HEK293 (cell line): Measurements from ENCODE around the gene NKG7.

Source experiments
- CTCF ChIA-PET: fragments of 350-600 bp; formaldehyde crosslinking; extraction: SDS; loops from one replicate; lab custom pipeline; 2021; ENCODE audit warnings: antibody characterized with exemption; lab: Yijun Ruan, JAX
- POLR2A ChIA-PET: fragments of 300-600 bp; formaldehyde crosslinking; extraction: SDS; loops from one replicate; lab custom pipeline; 2020; ENCODE audit warnings: antibody characterized with exemption, inconsistent platforms; lab: Yijun Ruan, JAX
- H3K27ac ChIP-seq: fragments of 200-500 bp; sonication (Bioruptor generic); 2 replicates; pipeline ENCODE4 v1.5.1; 2014; ENCODE audit warnings: low read depth, low read length, control low read depth, inconsistent platforms; ENCODE audit errors: extremely low read depth
- H3K36me3 ChIP-seq, 2 experiments: fragments of 200-500 bp in 1 of 2; sonication (Bioruptor generic) in 1 of 2; 1 replicate in 1 of 2; 2 replicates in 1 of 2; pipeline ENCODE4 v1.5.1; 2014 to 2017; ENCODE audit warnings: inconsistent platforms in 2 of 2, low read length in 2 of 2; ENCODE audit not compliant: control insufficient read depth in 2 of 2, insufficient read depth in 1 of 2
- H3K4me1 ChIP-seq: fragments of 200-500 bp; sonication (Bioruptor generic); 2 replicates; pipeline ENCODE4 v1.5.1; 2014; ENCODE audit warnings: mild to moderate bottlenecking, low read length, inconsistent platforms; ENCODE audit not compliant: control insufficient read depth, insufficient read depth
- H3K4me3 ChIP-seq: 2 replicates; pipeline ENCODE4 v1.5.1; 2011; ENCODE audit warnings: low read depth, mild to moderate bottlenecking, control low read depth, low read length, moderate library complexity
- H3K9me3 ChIP-seq: fragments of 200-500 bp; sonication (Bioruptor generic); 2 replicates; pipeline ENCODE4 v1.5.1; 2014; ENCODE audit warnings: low read depth, low read length, inconsistent platforms; ENCODE audit not compliant: control insufficient read depth, insufficient read depth
- BCL11A ChIP-seq: fragments of 450-650 bp; formaldehyde crosslinking; IDR thresholded peaks from 2 replicates; pipeline ENCODE4 v1.5.1; 2016; ENCODE audit warnings: low read depth, missing biosample characterization, missing genetic modification characterization
- GLIS1 ChIP-seq: fragments of 450-650 bp; formaldehyde crosslinking; IDR thresholded peaks from 2 replicates; pipeline ENCODE4 v1.5.1; 2016; ENCODE audit warnings: missing biosample characterization, missing genetic modification characterization
- KLF7 ChIP-seq: fragments of 450-650 bp; formaldehyde crosslinking; IDR thresholded peaks from 2 replicates; pipeline ENCODE4 v1.5.1; 2016; ENCODE audit warnings: missing biosample characterization, missing genetic modification characterization, borderline replicate concordance
- OSR2 ChIP-seq: fragments of 450-650 bp; formaldehyde crosslinking; IDR thresholded peaks from 2 replicates; pipeline ENCODE4 v1.5.1; 2016; ENCODE audit warnings: missing biosample characterization, missing genetic modification characterization
- RBAK ChIP-seq: fragments of 450-650 bp; formaldehyde crosslinking; IDR thresholded peaks from 2 replicates; pipeline ENCODE4 v1.5.1; 2016; ENCODE audit warnings: missing biosample characterization, missing genetic modification characterization
- REPIN1 ChIP-seq: fragments of 450-650 bp; formaldehyde crosslinking; IDR thresholded peaks from 2 replicates; pipeline ENCODE4 v1.5.1; 2017; ENCODE audit warnings: missing biosample characterization, missing genetic modification characterization, low read depth
- SCRT1 ChIP-seq: fragments of 450-650 bp; formaldehyde crosslinking; IDR thresholded peaks from 2 replicates; pipeline ENCODE4 v1.5.1; 2016; ENCODE audit warnings: missing biosample characterization, missing genetic modification characterization, borderline replicate concordance
- SP3 ChIP-seq: fragments of 450-650 bp; formaldehyde crosslinking; IDR thresholded peaks from 2 replicates; pipeline ENCODE4 v1.5.1; 2016; ENCODE audit warnings: missing biosample characterization, missing genetic modification characterization
- ZBTB20 ChIP-seq: fragments of 450-650 bp; formaldehyde crosslinking; IDR thresholded peaks from 2 replicates; pipeline ENCODE4 v1.5.1; 2016; ENCODE audit warnings: missing biosample characterization, missing genetic modification characterization
- ZNF140 ChIP-seq: fragments of 450-650 bp; formaldehyde crosslinking; IDR thresholded peaks from 2 replicates; pipeline ENCODE4 v1.5.1; 2016; ENCODE audit warnings: missing biosample characterization, missing genetic modification characterization
- ZNF501 ChIP-seq: fragments of 450-650 bp; formaldehyde crosslinking; IDR thresholded peaks from 2 replicates; pipeline ENCODE4 v1.5.1; 2016; ENCODE audit warnings: missing biosample characterization, missing genetic modification characterization
- ZNF629 ChIP-seq: fragments of 450-650 bp; formaldehyde crosslinking; IDR thresholded peaks from 2 replicates; pipeline ENCODE4 v1.5.1; 2017; ENCODE audit warnings: missing biosample characterization, missing genetic modification characterization
- ZNF654 ChIP-seq: fragments of 450-650 bp; formaldehyde crosslinking; IDR thresholded peaks from 2 replicates; pipeline ENCODE4 v1.5.1; 2016; ENCODE audit warnings: low read depth, missing biosample characterization, missing genetic modification characterization
- ZNF768 ChIP-seq: fragments of 450-650 bp; formaldehyde crosslinking; IDR thresholded peaks from 2 replicates; pipeline ENCODE4 v1.5.1; 2018; ENCODE audit warnings: missing biosample characterization, mild to moderate bottlenecking, missing genetic modification characterization
- ZNF837 ChIP-seq: fragments of 450-650 bp; formaldehyde crosslinking; IDR thresholded peaks from 2 replicates; pipeline ENCODE4 v1.5.1; 2016; ENCODE audit warnings: missing biosample characterization, missing genetic modification characterization
- TF ChIP-seq, protein P1 (sequence below): sonication (generic); formaldehyde crosslinking; IDR thresholded peaks from 2 replicates; pipeline ENCODE4 v1.8.1; 2022; ENCODE audit warnings: mild to moderate bottlenecking, moderate library complexity, missing genetic modification reagents
- TF ChIP-seq, protein P2 (sequence below): fragments of 450-650 bp; formaldehyde crosslinking; IDR thresholded peaks from 2 replicates; pipeline ENCODE4 v1.5.1; 2016; ENCODE audit warnings: missing biosample characterization, missing genetic modification characterization
- TF ChIP-seq, protein P3 (sequence below): fragments of 450-650 bp; formaldehyde crosslinking; IDR thresholded peaks from 2 replicates; pipeline ENCODE4 v1.5.1; 2017; ENCODE audit warnings: missing biosample characterization, missing genetic modification characterization
- TF ChIP-seq, protein P4 (sequence below): fragments of 450-650 bp; formaldehyde crosslinking; IDR thresholded peaks from 2 replicates; pipeline ENCODE4 v1.5.1; 2016; ENCODE audit warnings: missing biosample characterization, missing genetic modification characterization, low read depth
- TF ChIP-seq, protein P5 (sequence below): fragments of 450-650 bp; formaldehyde crosslinking; IDR thresholded peaks from 2 replicates; pipeline ENCODE4 v1.5.1; 2016; ENCODE audit warnings: missing biosample characterization, missing genetic modification characterization

Gene NKG7

DNA sequence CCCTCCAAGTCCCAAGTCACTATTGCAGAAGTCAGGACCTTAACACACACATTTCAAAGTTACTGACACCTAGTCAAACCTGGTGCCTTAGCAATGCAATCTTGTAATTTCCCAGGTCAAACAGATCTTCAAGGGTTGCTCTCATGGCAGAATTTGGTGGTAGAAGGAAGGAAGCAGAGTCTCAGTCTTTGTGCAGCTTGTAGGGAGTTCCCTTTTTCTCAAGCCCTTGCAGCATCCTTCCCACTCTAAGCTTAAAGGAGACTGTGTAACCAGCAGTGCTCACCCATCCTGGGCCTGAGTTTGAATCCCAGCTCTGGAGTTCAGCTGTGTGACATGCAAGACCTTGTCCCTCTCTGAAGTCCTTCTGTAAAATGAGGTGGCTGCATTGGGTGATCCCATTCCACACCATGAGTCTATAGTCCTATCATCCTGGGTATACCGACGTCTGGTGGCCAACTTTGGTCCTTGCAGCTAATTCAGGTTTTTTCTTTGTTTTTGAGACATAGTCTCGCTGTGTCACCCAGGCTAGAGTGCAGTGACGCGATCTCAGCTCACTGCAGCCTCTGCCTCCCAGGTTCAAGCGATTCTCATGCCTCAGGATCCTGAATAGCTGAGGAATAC, 35.2 kb upstream of the NKG7 start:
- Histone ChIP-seq H3K4me1 (no peaks in the 10 kb centered on the region), H3K27ac (no peak overlapping the region), H3K4me3 (no peak overlapping the region), H3K9me3 (no peaks in the 10 kb centered on the region), H3K36me3 (no peaks in the 10 kb centered on the region)
- POLR2A ChIA-PET: interaction anchor here (0.7 kb wide), 1 partner anchor 14 kb away, joined by 3 read pairs; no protein-coding TSS in a partner anchor
- CTCF ChIA-PET: interaction anchor here (0.7 to 2.8 kb wide), 18 partner anchors 9 to 634 kb away, joined by 3 to 22 read pairs (median 6); partner anchors contain the start of genes SIGLEC10 and VSIG10L
- TF ChIP-seq ZNF629: no peak
- TF ChIP-seq RBAK (tag by site-specific recombination): no peak
- no peak for TF ChIP-seq KLF7 (tag by site-specific recombination)
- TF ChIP-seq, protein P1, sequence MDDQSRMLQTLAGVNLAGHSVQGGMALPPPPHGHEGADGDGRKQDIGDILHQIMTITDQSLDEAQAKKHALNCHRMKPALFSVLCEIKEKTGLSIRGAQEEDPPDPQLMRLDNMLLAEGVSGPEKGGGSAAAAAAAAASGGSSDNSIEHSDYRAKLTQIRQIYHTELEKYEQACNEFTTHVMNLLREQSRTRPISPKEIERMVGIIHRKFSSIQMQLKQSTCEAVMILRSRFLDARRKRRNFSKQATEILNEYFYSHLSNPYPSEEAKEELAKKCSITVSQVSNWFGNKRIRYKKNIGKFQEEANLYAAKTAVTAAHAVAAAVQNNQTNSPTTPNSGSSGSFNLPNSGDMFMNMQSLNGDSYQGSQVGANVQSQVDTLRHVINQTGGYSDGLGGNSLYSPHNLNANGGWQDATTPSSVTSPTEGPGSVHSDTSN (CRISPR knock-in tag): no peak
- TF ChIP-seq ZNF140: no peak
- peak; percentile 61; the same call in 1 of the 2 replicates for TF ChIP-seq ZNF768 (tag by site-specific recombination)
- TF ChIP-seq REPIN1 (tag by site-specific recombination): no peak
- TF ChIP-seq BCL11A (tag by site-specific recombination): no peak
- TF ChIP-seq, protein P2, sequence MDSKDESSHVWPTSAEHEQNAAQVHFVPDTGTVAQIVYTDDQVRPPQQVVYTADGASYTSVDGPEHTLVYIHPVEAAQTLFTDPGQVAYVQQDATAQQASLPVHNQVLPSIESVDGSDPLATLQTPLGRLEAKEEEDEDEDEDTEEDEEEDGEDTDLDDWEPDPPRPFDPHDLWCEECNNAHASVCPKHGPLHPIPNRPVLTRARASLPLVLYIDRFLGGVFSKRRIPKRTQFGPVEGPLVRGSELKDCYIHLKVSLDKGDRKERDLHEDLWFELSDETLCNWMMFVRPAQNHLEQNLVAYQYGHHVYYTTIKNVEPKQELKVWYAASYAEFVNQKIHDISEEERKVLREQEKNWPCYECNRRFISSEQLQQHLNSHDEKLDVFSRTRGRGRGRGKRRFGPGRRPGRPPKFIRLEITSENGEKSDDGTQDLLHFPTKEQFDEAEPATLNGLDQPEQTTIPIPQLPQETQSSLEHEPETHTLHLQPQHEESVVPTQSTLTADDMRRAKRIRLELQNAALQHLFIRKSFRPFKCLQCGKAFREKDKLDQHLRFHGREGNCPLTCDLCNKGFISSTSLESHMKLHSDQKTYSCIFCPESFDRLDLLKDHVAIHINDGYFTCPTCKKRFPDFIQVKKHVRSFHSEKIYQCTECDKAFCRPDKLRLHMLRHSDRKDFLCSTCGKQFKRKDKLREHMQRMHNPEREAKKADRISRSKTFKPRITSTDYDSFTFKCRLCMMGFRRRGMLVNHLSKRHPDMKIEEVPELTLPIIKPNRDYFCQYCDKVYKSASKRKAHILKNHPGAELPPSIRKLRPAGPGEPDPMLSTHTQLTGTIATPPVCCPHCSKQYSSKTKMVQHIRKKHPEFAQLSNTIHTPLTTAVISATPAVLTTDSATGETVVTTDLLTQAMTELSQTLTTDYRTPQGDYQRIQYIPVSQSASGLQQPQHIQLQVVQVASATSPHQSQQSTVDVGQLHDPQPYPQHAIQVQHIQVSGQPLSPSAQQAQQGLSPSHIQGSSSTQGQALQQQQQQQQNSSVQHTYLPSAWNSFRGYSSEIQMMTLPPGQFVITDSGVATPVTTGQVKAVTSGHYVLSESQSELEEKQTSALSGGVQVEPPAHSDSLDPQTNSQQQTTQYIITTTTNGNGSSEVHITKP (tag by site-specific recombination): peak; percentile 43; the same call in 1 of the 2 replicates
- TF ChIP-seq ZNF654 (tag by site-specific recombination): peak; percentile 27
- no peak for TF ChIP-seq SCRT1 (tag by site-specific recombination)
- TF ChIP-seq OSR2 (tag by site-specific recombination): no peak
- no peak for TF ChIP-seq ZNF501 (tag by site-specific recombination)
- no peak for TF ChIP-seq SP3 (tag by site-specific recombination)
- TF ChIP-seq ZNF837: no peak
- TF ChIP-seq, protein P3, sequence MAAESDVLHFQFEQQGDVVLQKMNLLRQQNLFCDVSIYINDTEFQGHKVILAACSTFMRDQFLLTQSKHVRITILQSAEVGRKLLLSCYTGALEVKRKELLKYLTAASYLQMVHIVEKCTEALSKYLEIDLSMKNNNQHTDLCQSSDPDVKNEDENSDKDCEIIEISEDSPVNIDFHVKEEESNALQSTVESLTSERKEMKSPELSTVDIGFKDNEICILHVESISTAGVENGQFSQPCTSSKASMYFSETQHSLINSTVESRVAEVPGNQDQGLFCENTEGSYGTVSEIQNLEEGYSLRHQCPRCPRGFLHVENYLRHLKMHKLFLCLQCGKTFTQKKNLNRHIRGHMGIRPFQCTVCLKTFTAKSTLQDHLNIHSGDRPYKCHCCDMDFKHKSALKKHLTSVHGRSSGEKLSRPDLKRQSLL (tag by site-specific recombination): no peak
- TF ChIP-seq, protein P4, sequence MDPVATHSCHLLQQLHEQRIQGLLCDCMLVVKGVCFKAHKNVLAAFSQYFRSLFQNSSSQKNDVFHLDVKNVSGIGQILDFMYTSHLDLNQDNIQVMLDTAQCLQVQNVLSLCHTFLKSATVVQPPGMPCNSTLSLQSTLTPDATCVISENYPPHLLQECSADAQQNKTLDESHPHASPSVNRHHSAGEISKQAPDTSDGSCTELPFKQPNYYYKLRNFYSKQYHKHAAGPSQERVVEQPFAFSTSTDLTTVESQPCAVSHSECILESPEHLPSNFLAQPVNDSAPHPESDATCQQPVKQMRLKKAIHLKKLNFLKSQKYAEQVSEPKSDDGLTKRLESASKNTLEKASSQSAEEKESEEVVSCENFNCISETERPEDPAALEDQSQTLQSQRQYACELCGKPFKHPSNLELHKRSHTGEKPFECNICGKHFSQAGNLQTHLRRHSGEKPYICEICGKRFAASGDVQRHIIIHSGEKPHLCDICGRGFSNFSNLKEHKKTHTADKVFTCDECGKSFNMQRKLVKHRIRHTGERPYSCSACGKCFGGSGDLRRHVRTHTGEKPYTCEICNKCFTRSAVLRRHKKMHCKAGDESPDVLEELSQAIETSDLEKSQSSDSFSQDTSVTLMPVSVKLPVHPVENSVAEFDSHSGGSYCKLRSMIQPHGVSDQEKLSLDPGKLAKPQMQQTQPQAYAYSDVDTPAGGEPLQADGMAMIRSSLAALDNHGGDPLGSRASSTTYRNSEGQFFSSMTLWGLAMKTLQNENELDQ: no peak
- no peak for TF ChIP-seq GLIS1 (tag by site-specific recombination)
- TF ChIP-seq, protein P5, sequence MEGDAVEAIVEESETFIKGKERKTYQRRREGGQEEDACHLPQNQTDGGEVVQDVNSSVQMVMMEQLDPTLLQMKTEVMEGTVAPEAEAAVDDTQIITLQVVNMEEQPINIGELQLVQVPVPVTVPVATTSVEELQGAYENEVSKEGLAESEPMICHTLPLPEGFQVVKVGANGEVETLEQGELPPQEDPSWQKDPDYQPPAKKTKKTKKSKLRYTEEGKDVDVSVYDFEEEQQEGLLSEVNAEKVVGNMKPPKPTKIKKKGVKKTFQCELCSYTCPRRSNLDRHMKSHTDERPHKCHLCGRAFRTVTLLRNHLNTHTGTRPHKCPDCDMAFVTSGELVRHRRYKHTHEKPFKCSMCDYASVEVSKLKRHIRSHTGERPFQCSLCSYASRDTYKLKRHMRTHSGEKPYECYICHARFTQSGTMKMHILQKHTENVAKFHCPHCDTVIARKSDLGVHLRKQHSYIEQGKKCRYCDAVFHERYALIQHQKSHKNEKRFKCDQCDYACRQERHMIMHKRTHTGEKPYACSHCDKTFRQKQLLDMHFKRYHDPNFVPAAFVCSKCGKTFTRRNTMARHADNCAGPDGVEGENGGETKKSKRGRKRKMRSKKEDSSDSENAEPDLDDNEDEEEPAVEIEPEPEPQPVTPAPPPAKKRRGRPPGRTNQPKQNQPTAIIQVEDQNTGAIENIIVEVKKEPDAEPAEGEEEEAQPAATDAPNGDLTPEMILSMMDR (tag by site-specific recombination): peak; percentile 39; the same call in 1 of the 2 replicates
- no peak for TF ChIP-seq ZBTB20 (tag by site-specific recombination)
